Stimulated activated CD4-positive, alpha-beta T cell treated with anti-CD3 and anti-CD28 coated beads, Interleukin-2, amount 100 ng/mL, for 48 hours (primary cell): ENCODE measurements around the gene CSH1.

Source experiments
- DNase-seq, 2 donors: peaks; one replicate each; pipeline ENCODE4 v3.0.0-alpha.2; 2020

CSH1 gene

GRCh38 chr17:63855185-63855584 is 41.2 kb downstream of the CSH1 start:
- DNase-seq, result no peak

- no peak for DNase-seq
These were observed 41.7 kb downstream of the CSH1 start for GRCh38 chr17:63854709-63855108.

DNA sequence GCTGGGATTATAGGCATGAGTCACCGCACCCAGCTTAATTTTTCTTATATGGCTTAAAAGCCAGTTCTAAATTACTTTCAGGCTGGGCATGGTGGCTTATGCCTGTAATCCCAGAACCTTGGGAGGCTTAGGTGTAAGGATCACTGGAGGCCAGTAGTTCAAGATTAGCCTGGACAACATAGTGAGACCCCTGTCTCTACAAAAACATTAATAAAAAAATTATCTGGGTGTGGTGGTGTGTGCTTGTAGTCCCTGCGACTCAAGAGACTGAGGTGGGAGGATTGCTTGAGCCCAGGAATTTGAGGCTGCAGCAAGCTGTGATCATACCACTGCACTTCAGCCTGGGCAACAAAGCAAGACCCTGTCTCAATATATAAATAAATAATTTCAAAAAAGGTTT is 43.1 kb downstream of the CSH1 start:
- no peak for DNase-seq

DNA sequence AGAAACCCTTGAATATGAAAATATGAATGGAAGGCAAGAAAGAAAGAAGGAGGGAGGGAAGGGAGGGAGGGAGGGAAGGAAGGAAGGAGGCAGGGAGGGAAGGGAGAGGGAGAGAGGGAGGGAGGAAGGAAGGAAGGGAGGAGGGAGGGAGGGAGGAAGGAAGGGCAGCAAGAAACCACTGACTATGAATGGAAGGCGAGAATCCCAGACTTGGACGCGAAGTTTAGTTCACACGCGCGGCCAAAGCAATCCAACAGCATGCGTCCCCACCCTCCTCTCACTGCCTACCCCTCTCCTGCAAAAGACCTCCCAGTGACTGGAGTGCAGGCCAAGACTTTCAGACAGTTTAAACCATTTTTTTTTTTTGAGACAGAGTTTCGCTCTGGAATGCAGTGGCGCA is 46.0 kb downstream of the CSH1 start:
- no peak for DNase-seq

- peak; percentile 97 to 98 for DNase-seq
These were observed 47.3 kb downstream of the CSH1 start for GRCh38 chr17:63848834-63849689.

- no peak for DNase-seq
These were observed 48.7 kb downstream of the CSH1 start for GRCh38 chr17:63847525-63848249.

GRCh38 chr17:63845509-63845908 is 50.9 kb downstream of the CSH1 start:
- DNase-seq, result no peak
